GM20000 (cell line): ENCODE data around the gene PGP.

Experiments
- DNase-seq: peaks from one replicate; pipeline ENCODE4 v3.0.0; 2012; ENCODE audit warnings: low spot score
- TF ChIP-seq, protein P1 (sequence below): IDR thresholded peaks from 2 replicates; pipeline ENCODE4 v1.5.1; 2012; ENCODE audit warnings: mild to moderate bottlenecking, control low read depth; ENCODE audit errors: extremely low read depth, missing control alignments

PGP gene

DNA sequence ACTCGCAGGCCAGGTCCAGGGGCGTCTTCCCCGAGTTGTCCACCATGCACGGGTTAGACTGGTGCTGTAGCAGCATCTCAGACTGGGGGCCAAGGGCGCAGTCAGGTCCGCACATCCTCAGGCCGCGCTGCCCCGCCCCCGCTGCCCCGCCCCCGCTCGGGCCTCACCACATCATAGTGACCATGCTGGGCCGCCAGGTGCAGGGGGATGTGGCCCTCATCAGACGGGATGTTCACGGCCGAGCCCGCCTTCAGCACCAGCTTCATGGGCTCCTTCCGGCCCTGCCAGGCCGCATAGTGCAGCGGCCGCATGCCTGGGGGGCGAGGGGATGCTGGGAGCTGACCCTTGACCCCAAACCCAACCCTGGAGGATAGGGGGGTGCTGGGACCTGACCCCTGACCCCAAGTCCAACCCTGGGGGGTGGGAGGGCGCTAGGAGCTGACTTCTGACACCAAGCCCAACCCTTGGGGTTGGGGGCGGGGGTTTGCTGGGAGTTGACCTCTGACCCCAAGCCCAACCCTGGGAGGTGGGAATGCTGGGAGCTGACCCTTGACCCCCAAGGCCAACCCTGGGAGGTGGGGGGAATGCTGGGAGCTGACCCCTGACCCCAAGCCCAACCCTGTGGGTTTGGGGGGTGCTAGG lies 25.3 kb downstream of the PGP start:
- no peak for DNase-seq
- TF ChIP-seq, protein P1, sequence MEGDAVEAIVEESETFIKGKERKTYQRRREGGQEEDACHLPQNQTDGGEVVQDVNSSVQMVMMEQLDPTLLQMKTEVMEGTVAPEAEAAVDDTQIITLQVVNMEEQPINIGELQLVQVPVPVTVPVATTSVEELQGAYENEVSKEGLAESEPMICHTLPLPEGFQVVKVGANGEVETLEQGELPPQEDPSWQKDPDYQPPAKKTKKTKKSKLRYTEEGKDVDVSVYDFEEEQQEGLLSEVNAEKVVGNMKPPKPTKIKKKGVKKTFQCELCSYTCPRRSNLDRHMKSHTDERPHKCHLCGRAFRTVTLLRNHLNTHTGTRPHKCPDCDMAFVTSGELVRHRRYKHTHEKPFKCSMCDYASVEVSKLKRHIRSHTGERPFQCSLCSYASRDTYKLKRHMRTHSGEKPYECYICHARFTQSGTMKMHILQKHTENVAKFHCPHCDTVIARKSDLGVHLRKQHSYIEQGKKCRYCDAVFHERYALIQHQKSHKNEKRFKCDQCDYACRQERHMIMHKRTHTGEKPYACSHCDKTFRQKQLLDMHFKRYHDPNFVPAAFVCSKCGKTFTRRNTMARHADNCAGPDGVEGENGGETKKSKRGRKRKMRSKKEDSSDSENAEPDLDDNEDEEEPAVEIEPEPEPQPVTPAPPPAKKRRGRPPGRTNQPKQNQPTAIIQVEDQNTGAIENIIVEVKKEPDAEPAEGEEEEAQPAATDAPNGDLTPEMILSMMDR, result no peak

DNA sequence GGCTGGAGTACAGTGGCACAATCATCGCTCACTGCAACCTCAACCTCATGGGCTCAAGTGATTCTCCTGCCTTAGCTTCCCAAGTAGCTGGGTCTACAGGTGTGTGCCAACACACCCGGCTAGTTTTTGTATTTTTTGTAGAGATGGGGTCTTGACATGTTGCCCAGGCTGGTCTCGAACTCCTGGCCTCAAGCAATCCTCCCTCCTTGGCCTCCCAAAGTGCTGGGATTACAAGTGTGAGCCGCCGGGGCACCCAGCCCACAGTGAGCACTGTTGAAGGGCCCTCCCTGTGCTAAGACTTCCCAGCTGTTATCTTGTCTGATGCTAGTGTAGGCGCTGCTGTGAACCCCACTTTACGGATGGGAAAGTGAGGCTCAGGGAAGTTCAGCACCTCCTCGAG lies 26.2 kb downstream of the PGP start:
- DNase-seq, result no peak
- TF ChIP-seq, protein P1, result no peak

DNA sequence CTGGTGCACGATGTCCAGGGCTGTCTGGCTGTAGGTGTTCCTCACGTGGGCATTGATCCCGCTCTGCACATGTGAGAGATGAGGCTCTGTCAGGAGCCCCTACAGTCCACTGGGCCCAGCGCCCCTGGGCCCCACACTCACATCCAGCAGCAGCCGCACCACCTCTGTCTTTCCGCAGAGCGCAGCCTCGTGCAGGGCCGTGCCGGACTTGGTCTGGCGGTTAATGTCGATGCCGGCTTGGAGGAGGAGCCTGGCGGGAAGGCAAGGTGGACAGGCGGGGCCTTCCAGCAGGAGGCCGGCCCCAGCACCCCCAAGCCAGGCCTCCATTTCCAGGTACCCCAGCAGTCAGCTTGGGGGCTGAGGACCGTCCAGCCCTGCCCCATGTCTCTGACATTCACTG lies 27.4 kb downstream of the PGP start:
- TF ChIP-seq, protein P1, result no peak
- DNase-seq, result no peak

DNA sequence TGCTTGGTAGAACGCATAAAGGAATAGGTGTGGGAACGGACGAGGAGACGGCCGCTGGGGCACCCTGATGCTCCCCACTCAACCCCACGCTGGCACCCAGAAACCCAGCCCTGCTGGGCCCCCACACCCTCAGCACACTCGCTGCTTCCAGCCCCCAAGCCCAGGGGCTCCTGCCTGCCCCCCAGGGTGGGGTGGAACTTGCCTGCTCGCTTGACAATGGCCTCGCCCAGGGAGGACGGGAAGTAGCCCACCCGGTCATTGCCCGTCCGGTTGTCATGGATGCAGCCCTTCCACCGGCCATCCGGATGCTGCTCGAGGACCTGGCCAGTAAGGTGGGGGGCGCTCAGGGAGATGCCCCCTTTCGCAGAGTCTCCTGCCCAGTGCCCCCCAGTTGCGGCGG lies 28.1 kb downstream of the PGP start:
- DNase-seq, result no peak
- TF ChIP-seq, protein P1, result no peak

DNA sequence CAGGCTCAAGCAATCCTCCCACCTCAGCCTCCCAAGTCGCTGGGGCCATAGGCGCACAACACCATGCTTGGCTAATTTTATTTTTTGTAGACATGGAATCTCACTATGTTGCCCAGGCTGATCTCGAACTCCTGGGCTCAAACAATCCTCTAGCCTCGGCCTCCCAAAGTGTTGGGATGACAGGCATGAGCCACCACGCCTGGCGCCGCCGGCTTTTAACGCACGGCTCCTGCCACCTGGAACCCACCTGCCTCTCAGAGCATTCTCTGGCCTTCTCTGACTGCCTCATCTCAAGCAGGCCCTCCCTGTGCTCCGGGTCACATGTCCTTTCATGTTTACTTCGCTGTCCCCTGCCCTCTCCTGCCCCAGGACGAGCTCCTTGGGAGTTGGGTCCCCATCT lies 28.6 kb downstream of the PGP start:
- no peak for DNase-seq
- TF ChIP-seq, protein P1, result no peak

DNA sequence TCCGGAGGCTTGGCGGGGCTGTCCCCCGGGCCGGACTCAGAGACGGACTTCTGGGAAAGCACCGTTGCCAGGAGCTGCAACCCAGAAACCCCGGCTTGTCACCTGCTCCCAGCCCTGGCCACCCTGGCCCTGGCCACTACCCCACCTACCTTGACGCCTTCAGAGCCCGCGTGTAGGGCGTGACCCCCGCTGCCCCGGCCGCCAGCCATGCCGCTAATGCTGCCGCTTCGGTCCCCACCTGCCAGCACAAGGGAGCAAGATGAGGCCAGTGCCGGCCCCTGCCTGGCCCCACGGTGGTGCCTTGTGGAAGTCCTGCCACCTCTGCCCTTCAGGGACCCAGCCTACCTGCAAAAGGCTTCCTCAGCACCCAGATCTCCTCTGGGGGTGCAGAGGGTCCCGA lies 29.7 kb downstream of the PGP start:
- no peak for DNase-seq
- TF ChIP-seq, protein P1, result no peak

DNA sequence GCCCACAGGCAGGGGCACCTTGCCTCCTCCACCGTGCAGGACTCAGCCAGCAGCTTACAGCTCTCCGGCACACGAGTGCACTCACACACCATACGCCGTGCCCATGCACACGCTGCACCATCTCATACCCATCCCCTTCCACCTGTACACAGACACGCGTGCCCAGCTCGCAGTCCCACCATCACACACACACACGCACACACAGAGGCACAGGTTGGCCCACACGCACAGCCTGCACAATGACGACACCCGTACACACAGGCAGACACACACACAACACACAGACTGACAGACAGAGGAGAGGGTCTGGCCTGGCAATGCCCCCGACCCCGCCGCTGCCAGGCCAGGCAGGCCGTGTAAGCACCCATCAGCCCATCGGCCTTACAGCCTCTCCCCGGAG lies 30.3 kb downstream of the PGP start:
- TF ChIP-seq, protein P1, result no peak

More for the DNA sequence above, 30.3 kb downstream of the PGP start:
- DNase-seq, result no peak
